ENCODE results near the gene MTNR1A.
"Not testable (repeated sequence)": the region's sequence is repeated elsewhere in the genome, so short reads cannot be mapped to it uniquely, and the experiment has no call there.

MTNR1A gene

DNA sequence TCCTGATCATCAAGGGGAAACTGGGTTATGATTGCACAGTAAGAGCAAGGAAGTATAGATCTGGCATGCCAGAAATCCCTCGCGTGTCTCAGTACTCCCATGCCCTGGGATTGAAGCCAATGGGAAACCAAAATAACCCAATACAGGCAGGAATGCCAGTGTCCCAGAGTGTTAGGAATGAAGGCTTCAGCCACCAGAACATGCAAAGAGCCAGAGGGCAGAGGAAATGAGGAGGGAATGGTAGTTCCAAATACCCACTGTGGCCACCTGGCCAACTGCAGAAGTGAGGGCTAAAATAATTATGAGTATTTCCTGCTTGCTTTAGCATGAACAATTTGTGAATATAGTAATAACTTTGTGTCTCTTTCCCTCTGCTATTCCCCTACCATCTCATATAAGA lies 12.2 kb downstream of the MTNR1A start:
- peaks cover 0 to 8% (median 4%) of the 10 kb centered on the region in 5 donors for H3K27me3 ChIP-seq (ENCODE audit: control insufficient read depth in 5 of 5, insufficient read depth in 4 of 5, low read length in 5 of 5)
- no peaks in the 10 kb centered on the region for H3K4me1 ChIP-seq (ENCODE audit: control insufficient read depth in 5 of 5, insufficient read depth in 5 of 5, low read length in 5 of 5)
- no peak overlapping the region for H3K27ac ChIP-seq (ENCODE audit: low read depth, low read length)
- H3K9me3 ChIP-seq (ENCODE audit: control insufficient read depth in 5 of 5, low read length in 5 of 5): peaks cover 0 to 20% (median 5%) of the 10 kb centered on the region in 5 donors
- no peak overlapping the region for H3K9ac ChIP-seq (ENCODE audit: low read length in 5 of 5)
- H3K4me3 ChIP-seq (ENCODE audit: low read depth in 1 of 5, low read length in 5 of 5): no peak overlapping the region
- no peaks in the 10 kb centered on the region for H3K36me3 ChIP-seq (ENCODE audit: control insufficient read depth in 5 of 5, insufficient read depth in 5 of 5, low read length in 5 of 5)

DNA sequence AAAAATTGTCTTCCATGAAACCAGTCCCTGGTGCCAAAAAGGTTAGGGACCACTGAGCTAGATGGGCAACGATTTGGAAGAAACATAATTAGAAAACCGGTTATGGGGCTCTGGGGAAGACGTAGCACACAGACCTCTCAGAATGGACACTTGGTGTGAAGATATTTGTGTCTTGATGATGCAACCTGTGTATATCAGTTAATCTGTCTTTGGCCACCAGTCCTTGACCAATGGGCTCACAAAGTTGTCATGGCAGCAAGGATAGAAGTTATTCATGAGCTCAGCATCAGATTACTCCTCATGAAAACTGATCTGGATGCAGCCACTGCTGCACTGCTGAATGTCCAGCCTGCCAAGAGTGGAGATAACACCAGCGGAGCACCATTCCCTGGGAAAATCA lies 13.6 kb downstream of the MTNR1A start:
- peaks cover 0 to 5% (median 0%) of the 10 kb centered on the region in 5 donors for H3K27me3 ChIP-seq (ENCODE audit: control insufficient read depth in 5 of 5, insufficient read depth in 4 of 5, low read length in 5 of 5)
- H3K9me3 ChIP-seq (ENCODE audit: control insufficient read depth in 5 of 5, low read length in 5 of 5): peaks cover 0 to 18% (median 5%) of the 10 kb centered on the region in 5 donors
- H3K4me3 ChIP-seq (ENCODE audit: low read depth in 1 of 5, low read length in 5 of 5): no peak overlapping the region
- H3K4me1 ChIP-seq (ENCODE audit: control insufficient read depth in 5 of 5, insufficient read depth in 5 of 5, low read length in 5 of 5): no peaks in the 10 kb centered on the region
- H3K27ac ChIP-seq (ENCODE audit: low read depth, low read length): no peak overlapping the region
- H3K9ac ChIP-seq (ENCODE audit: low read length in 5 of 5): no peak overlapping the region
- no peaks in the 10 kb centered on the region for H3K36me3 ChIP-seq (ENCODE audit: control insufficient read depth in 5 of 5, insufficient read depth in 5 of 5, low read length in 5 of 5)

DNA sequence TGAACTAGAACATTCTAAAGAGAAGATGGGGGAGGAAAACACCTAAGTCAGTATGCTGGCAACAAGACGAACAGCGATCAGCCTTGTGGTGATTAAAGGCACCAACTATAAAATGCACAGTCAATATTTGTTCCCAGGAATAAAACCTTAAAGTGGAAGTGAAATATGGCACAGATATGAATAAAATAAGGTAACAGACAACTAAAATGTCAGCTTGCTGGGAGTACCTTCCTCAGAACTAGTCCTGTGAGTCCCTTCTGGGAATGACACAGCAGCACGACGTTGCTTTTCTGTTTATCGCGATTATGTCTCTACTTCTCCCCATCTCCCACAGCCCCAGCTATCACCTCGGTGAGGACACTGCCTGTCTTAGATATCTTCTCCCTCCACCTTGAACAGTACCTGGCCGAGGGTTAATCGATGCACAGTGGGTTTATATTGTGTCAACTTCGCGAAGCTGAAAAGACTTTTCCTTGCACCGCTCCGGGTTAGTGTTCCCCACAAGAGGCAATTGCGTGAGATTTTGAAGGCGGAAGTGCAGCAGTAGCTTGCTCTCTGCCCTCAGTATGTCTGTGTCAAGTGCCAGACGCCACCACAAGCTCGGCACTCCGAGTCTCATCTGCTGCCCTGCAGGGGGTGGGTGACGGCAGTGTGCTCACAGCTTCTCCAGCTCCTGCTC lies 17.4 kb downstream of the MTNR1A start:
- Histone ChIP-seq H3K36me3 (ENCODE audit: control insufficient read depth in 5 of 5, insufficient read depth in 5 of 5, low read length in 5 of 5) (no peaks in the 10 kb centered on the region), H3K9me3 (ENCODE audit: control insufficient read depth in 5 of 5, low read length in 5 of 5) (peaks cover 0 to 11% (median 7%) of the 10 kb centered on the region in 5 donors), H3K27me3 (ENCODE audit: control insufficient read depth in 5 of 5, insufficient read depth in 4 of 5, low read length in 5 of 5) (peaks cover 0 to 3% (median 0%) of the 10 kb centered on the region in 5 donors), H3K4me3 (ENCODE audit: low read depth in 1 of 5, low read length in 5 of 5) (no peak overlapping the region), H3K4me1 (ENCODE audit: control insufficient read depth in 5 of 5, insufficient read depth in 5 of 5, low read length in 5 of 5) (no peaks in the 10 kb centered on the region), H3K27ac (ENCODE audit: low read depth, low read length) (no peak overlapping the region), H3K9ac (ENCODE audit: low read length in 5 of 5) (no peak overlapping the region)

DNA sequence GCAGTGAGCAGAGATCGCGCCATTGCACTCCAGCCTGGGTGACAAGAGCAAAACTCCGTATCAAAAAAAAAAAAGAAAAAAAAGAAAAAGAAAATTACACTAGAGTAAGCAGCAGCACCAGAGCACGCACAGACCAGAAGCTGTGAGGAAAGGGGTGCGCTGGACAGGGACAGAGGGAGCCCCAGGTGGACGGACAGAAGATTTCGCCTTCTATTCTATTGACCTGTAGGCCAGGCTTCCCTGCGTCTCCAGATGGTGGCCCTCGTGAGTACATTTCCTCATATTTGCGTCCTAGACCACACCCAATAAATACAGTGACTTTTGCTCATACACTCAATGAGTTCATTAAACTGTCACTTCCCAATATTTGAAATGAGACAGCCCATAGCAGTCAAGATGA lies 19.1 kb downstream of the MTNR1A start:
- H3K9ac ChIP-seq (ENCODE audit: low read length in 5 of 5): no peak overlapping the region
- H3K27me3 ChIP-seq (ENCODE audit: control insufficient read depth in 5 of 5, insufficient read depth in 4 of 5, low read length in 5 of 5): no peaks in the 10 kb centered on the region
- H3K4me3 ChIP-seq (ENCODE audit: low read depth in 1 of 5, low read length in 5 of 5): no peak overlapping the region
- no peaks in the 10 kb centered on the region for H3K4me1 ChIP-seq (ENCODE audit: control insufficient read depth in 5 of 5, insufficient read depth in 5 of 5, low read length in 5 of 5)
- peaks cover 0 to 9% (median 6%) of the 10 kb centered on the region in 5 donors for H3K9me3 ChIP-seq (ENCODE audit: control insufficient read depth in 5 of 5, low read length in 5 of 5)
- H3K36me3 ChIP-seq (ENCODE audit: control insufficient read depth in 5 of 5, insufficient read depth in 5 of 5, low read length in 5 of 5): no peaks in the 10 kb centered on the region
- H3K27ac ChIP-seq (ENCODE audit: low read depth, low read length): no peak overlapping the region

DNA sequence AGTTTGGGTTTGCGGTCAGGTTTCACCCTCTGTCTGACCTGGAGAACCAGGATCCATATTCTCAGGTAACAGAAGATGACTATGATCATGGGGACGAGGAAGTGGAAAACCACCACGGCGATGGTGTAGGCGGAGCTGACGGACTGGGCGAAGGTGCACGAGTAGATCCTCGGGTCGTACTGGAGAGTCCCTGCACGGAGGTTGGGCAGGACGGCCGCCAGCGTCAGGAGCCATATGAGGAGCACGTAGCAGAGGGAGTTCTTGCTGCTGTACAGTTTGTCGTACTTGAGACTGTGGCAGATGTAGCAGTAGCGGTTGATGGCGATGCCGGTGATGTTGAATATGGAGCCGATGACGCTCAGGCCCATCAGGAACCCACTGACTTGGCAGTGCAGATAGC lies 21.3 kb downstream of the MTNR1A start:
- H3K4me1 ChIP-seq (ENCODE audit: control insufficient read depth in 5 of 5, insufficient read depth in 5 of 5, low read length in 5 of 5): no peaks in the 10 kb centered on the region
- no peak overlapping the region for H3K4me3 ChIP-seq (ENCODE audit: low read depth in 1 of 5, low read length in 5 of 5)
- no peak overlapping the region for H3K9ac ChIP-seq (ENCODE audit: low read length in 5 of 5)
- no peak overlapping the region for H3K27ac ChIP-seq (ENCODE audit: low read depth, low read length)
- no peaks in the 10 kb centered on the region for H3K36me3 ChIP-seq (ENCODE audit: control insufficient read depth in 5 of 5, insufficient read depth in 5 of 5, low read length in 5 of 5)
- H3K27me3 ChIP-seq (ENCODE audit: control insufficient read depth in 5 of 5, insufficient read depth in 4 of 5, low read length in 5 of 5): no peaks in the 10 kb centered on the region
- peaks cover 0 to 6% (median 3%) of the 10 kb centered on the region in 5 donors for H3K9me3 ChIP-seq (ENCODE audit: control insufficient read depth in 5 of 5, low read length in 5 of 5)

DNA sequence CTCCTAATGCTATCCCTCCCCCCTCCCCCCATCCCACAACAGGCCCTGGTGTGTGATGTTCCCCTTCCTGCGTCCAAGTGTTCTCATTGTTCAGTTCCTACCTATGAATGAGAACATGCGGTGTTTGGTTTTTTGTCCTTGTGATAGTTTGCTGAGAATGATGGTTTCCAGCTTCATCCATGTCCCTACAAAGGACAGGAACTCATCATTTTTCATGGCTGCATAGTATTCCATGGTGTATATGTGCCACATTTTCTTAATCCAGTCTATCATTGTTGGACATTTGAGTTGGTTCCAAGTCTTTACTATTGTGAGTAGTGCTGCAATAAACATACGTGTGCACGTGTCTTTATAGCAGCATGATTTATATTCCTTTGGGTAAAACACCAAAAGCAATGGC lies 31.4 kb downstream of the MTNR1A start:
- H3K9ac ChIP-seq (ENCODE audit: low read length in 5 of 5); H3K36me3 ChIP-seq (ENCODE audit: control insufficient read depth in 5 of 5, insufficient read depth in 5 of 5, low read length in 5 of 5); H3K4me3 ChIP-seq (ENCODE audit: low read depth in 1 of 5, low read length in 5 of 5); H3K4me1 ChIP-seq (ENCODE audit: control insufficient read depth in 5 of 5, insufficient read depth in 5 of 5, low read length in 5 of 5); H3K9me3 ChIP-seq (ENCODE audit: control insufficient read depth in 5 of 5, low read length in 5 of 5); H3K27ac ChIP-seq (ENCODE audit: low read depth, low read length); H3K27me3 ChIP-seq (ENCODE audit: control insufficient read depth in 5 of 5, insufficient read depth in 4 of 5, low read length in 5 of 5): not testable (repeated sequence)

DNA sequence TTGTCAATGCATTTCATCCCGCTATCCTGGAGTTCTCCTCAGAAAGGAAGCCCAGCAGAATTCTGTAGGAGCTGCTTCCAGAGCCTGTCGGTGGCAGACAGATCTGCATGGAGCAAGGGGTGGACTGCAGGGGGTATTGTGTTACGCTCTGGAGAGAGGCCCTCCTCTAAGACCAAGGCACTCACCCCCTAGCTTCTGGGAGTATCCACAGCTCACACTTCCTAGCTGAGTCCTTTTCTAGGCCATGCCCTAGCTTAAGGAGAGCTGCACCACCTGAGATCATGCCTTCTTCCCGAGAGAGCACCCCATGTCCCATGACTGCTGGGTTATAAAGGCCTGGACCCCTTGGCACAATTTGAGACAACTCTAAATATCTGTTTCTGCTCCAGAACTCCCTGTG lies 39.1 kb downstream of the MTNR1A start:
- Histone ChIP-seq H3K27ac (ENCODE audit: low read depth, low read length) (no peak overlapping the region), H3K4me1 (ENCODE audit: control insufficient read depth in 5 of 5, insufficient read depth in 5 of 5, low read length in 5 of 5) (no peaks in the 10 kb centered on the region), H3K4me3 (ENCODE audit: low read depth in 1 of 5, low read length in 5 of 5) (no peak overlapping the region), H3K9me3 (ENCODE audit: control insufficient read depth in 5 of 5, low read length in 5 of 5) (peaks cover 0 to 6% (median 4%) of the 10 kb centered on the region in 5 donors), H3K9ac (ENCODE audit: low read length in 5 of 5) (no peak overlapping the region), H3K36me3 (ENCODE audit: control insufficient read depth in 5 of 5, insufficient read depth in 5 of 5, low read length in 5 of 5) (no peaks in the 10 kb centered on the region), H3K27me3 (ENCODE audit: control insufficient read depth in 5 of 5, insufficient read depth in 4 of 5, low read length in 5 of 5) (no peaks in the 10 kb centered on the region)

DNA sequence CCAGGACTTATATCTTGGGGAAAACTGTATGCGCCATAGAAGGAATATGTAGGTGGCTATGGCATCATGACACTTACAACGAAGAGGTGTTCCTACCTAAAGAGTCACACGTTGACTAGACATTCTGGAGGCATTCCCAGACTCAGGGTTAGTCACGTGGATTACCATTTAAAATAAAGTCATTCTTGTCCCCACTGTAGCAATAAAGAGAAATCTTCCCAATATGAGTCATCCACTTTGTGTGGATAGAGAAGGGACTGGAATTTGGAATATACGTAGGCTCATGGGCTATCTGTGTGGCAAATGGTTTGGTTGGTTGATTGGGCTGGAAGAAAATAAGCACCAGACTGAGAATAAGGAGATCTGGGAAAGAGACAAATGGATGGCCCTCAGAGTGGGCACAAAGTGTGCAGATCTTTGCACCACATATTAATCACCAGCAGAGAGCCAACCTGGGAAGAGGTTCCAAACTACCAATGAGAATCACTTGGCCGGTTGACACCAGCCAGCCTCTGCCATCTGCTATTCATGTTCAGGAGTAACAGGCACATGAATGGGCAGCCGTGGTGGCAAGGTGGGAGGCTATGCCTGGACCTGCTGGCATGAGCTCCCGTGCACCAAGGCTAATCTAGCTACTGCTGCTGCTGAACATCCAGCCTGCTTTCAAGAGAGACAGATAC lies 41.0 kb downstream of the MTNR1A start:
- H3K9me3 ChIP-seq (ENCODE audit: control insufficient read depth in 5 of 5, low read length in 5 of 5): peaks cover 5 to 22% (median 17%) of the 10 kb centered on the region in 5 donors
- H3K4me3 ChIP-seq (ENCODE audit: low read depth in 1 of 5, low read length in 5 of 5): no peak overlapping the region
- no peak overlapping the region for H3K27ac ChIP-seq (ENCODE audit: low read depth, low read length)
- H3K36me3 ChIP-seq (ENCODE audit: control insufficient read depth in 5 of 5, insufficient read depth in 5 of 5, low read length in 5 of 5): no peaks in the 10 kb centered on the region
- H3K4me1 ChIP-seq (ENCODE audit: control insufficient read depth in 5 of 5, insufficient read depth in 5 of 5, low read length in 5 of 5): no peaks in the 10 kb centered on the region
- H3K27me3 ChIP-seq (ENCODE audit: control insufficient read depth in 5 of 5, insufficient read depth in 4 of 5, low read length in 5 of 5): no peaks in the 10 kb centered on the region
- H3K9ac ChIP-seq (ENCODE audit: low read length in 5 of 5): no peak overlapping the region

DNA sequence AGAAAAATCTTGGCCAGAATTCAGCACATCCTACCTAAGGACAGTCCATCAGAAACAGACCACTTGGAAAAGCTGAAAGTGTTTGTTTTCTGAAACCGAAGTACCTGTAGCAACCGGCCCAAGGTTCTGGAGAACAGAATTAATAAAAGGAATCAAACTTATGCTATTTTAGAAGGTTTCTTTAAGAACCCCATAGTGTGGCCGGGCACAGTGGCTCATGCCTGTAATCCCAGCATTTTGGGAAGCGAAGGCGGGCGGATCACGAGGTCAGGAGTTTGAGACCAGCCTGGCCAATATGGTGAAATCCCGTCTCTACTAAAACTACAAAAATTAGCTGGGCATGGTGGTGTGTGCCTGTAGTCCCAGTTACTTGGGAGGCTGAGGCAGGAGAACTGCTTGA lies 50.6 kb downstream of the MTNR1A start:
- H3K4me1 ChIP-seq (ENCODE audit: control insufficient read depth in 5 of 5, insufficient read depth in 5 of 5, low read length in 5 of 5); H3K9ac ChIP-seq (ENCODE audit: low read length in 5 of 5); H3K9me3 ChIP-seq (ENCODE audit: control insufficient read depth in 5 of 5, low read length in 5 of 5); H3K27me3 ChIP-seq (ENCODE audit: control insufficient read depth in 5 of 5, insufficient read depth in 4 of 5, low read length in 5 of 5); H3K4me3 ChIP-seq (ENCODE audit: low read depth in 1 of 5, low read length in 5 of 5); H3K27ac ChIP-seq (ENCODE audit: low read depth, low read length); H3K36me3 ChIP-seq (ENCODE audit: control insufficient read depth in 5 of 5, insufficient read depth in 5 of 5, low read length in 5 of 5): not testable (repeated sequence)

DNA sequence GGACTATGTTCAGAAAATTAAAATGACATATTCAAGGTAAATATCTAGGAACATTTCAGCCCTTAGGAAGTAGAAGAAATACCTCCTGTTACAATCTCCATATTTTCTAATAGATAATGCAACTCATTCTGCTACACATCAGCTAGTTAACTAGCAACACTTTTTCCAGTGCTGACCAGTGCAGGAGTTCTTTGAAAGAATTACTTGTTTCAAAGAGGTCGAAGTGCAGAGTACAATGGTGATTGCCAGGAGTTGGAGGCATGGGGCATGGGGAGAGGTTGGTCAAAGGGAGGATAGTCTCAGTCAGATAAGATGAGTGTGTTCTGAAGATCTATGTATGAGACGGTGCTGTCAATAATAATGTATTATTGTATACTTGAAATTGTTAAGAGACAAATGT lies 53.1 kb downstream of the MTNR1A start:
- H3K27me3 ChIP-seq (ENCODE audit: control insufficient read depth in 5 of 5, insufficient read depth in 4 of 5, low read length in 5 of 5): peaks cover 0 to 2% (median 0%) of the 10 kb centered on the region in 5 donors
- no peaks in the 10 kb centered on the region for H3K4me1 ChIP-seq (ENCODE audit: control insufficient read depth in 5 of 5, insufficient read depth in 5 of 5, low read length in 5 of 5)
- no peak overlapping the region for H3K4me3 ChIP-seq (ENCODE audit: low read depth in 1 of 5, low read length in 5 of 5)
- H3K36me3 ChIP-seq (ENCODE audit: control insufficient read depth in 5 of 5, insufficient read depth in 5 of 5, low read length in 5 of 5): no peaks in the 10 kb centered on the region
- no peak overlapping the region for H3K27ac ChIP-seq (ENCODE audit: low read depth, low read length)
- peaks cover 0 to 4% (median 0%) of the 10 kb centered on the region in 5 donors for H3K9me3 ChIP-seq (ENCODE audit: control insufficient read depth in 5 of 5, low read length in 5 of 5)
- H3K9ac ChIP-seq (ENCODE audit: low read length in 5 of 5): no peak overlapping the region
